ENCODE data around the gene HEMK1.

DNA sequence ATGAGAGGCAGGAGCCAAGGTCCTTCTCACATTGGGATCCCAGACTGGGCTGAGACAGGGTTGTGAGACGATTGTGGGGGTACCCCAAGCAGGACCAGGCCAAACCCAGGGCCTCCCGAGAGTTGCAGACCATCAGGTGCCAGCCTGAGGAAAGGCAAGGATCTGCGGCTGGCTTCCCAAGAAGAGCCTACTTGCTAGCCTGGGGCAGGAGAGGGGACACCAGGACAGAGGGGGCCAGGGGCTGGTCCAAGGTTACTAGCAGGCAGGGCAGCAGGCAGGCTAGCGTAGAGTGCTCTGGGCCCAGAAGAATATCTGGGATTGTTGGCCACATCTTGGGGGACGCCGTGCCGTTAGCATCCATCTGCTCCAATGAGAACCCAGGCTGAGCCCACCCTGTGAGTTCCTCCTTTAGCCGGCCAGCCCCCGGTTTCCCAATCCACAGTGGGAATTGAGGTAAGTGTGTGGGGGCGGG is 41.7 kb downstream of the HEMK1 start:
- TF ChIP-seq, protein P1, sequence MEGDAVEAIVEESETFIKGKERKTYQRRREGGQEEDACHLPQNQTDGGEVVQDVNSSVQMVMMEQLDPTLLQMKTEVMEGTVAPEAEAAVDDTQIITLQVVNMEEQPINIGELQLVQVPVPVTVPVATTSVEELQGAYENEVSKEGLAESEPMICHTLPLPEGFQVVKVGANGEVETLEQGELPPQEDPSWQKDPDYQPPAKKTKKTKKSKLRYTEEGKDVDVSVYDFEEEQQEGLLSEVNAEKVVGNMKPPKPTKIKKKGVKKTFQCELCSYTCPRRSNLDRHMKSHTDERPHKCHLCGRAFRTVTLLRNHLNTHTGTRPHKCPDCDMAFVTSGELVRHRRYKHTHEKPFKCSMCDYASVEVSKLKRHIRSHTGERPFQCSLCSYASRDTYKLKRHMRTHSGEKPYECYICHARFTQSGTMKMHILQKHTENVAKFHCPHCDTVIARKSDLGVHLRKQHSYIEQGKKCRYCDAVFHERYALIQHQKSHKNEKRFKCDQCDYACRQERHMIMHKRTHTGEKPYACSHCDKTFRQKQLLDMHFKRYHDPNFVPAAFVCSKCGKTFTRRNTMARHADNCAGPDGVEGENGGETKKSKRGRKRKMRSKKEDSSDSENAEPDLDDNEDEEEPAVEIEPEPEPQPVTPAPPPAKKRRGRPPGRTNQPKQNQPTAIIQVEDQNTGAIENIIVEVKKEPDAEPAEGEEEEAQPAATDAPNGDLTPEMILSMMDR (IDR thresholded peaks at IDR 0.05): no peak
- TF ChIP-seq POLR2A (IDR thresholded peaks at IDR 0.05): no peak
- TF ChIP-seq EP300 (IDR thresholded peaks at IDR 0.05): no peak
